T47D (cell line): ENCODE results near the gene MATN3.

ENCODE experiments used
- DNase-seq, 2 experiments: peaks; one replicate each; pipeline versions ENCODE4 v3.0.0 to v3.0.0-alpha.2; 2011 to 2012; ENCODE audit warnings: low read depth in 1 of 2, low spot score in 1 of 2
- JUND ChIP-seq: IDR thresholded peaks from 2 replicates; pipeline ENCODE4 v1.6.1; 2012; ENCODE audit warnings: low read depth
- in situ Hi-C: cut with HindIII; loops from 2 replicates; pipeline ENCODE4 v1.10.0; 2016; ENCODE audit warnings: low sequenced_read_pairs, low pct_unique_long_range_greater_than_20kb

MATN3 gene

DNA sequence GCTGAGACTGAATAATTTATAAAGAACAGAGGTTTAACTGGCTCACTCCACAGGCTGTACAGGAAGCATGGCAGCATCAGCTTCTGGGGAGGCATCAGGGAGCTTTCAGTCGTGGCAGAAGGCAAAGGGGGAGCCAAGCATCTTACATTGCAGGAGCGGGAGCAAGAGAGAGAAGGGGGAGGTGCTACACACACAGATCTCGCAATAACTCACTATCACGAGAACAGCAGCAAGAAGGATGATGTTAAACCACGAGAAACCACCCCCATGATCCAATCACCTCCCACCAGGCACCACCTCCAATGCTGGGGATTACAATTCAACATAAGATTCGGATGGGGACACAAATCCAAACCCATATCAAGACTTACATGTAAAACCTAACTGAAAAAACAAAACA, 17.8 kb upstream of the MATN3 start:
- in situ Hi-C loops = no loop called here
- no peak for TF ChIP-seq JUND
- no peak for DNase-seq

DNA sequence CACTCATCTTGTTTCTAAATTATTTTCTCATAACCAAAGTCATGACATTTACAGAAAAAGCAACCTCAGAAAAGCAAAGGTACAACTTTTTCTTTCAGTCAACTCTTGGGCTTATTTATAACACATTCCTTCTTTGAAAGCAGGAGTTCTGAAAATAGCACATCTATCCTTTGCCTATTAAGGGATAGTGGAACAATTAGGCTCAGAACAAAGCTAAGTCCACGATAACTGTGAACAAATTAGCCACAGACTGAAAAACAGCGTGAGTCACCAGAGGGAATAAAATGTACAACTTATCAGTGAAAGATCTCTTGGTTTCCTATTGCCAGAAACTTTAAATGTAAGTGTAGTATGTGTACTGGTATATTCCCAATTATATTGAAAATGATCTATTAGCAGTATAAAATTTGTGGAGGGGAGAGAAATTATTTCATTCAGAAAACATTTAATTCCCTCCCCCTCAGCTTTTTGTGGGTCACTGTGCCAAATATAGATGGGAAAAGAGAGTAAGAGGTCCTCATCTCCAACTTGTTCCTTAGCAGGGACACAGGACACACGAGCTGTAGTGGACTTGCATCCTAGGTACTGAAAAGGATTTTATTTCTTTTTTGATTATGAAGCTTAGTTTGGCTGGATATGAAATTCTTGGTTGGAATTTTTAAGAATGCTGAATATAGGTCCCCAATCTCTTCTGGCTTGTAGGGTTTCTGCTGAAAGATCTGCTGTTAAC, 15.4 kb upstream of the MATN3 start:
- in situ Hi-C loops = no loop called here
- no peak for DNase-seq
- no peak for TF ChIP-seq JUND

DNA sequence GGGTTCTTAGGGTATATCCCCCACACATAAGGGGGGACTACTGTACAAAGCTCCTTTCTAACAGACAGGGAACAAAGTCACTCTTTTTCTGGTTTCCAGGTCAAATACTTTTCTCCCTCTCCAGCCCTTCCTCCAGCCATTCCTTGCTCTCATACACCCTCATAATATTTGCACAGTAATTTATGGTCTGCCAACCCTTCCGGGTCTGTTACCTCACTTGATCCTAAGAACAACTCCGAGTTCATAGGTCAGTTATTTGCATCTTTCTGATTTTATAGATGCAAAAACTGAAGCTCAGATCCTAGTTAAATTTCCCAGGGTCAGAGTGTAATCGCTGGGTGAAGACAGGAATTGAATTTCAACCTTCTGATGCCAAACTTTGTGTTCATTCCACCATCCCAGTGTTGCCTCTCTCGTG, 14.8 kb upstream of the MATN3 start:
- TF ChIP-seq JUND = no peak
- in situ Hi-C loops = no loop called here
- no peak for DNase-seq

DNA sequence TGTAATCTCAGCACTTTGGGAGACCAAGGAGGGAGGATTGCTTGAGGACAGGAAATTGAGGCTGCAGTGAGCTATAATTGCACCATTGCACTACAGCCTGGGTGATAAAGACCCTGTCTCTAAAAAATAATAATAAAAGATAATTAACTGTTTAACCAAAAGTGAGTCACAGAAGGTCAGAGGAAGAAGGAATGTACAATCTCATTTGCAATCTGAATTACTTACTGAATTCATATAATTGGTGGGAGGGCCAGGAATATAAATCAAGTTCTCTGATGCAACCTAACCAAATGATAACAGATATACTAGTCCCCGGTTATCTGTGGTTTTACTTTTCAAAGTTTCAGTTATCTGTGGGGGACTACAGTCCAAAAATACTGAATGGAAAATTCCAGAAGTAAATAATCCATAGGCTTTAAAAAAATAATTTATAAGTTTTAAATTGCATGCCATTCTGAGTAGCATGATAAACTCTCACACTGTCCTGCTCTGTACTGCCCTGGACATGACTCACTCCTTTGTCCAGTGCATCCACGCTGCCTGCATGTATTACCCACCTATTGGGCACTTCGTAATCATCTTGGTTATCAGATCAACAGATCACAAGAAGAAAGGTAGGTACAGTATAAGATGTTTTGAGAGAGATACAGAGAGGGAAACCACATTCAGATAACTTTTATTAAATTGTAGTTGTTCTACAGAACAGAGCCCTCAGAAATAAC, 12.8 kb upstream of the MATN3 start:
- DNase-seq = no peak

DNA sequence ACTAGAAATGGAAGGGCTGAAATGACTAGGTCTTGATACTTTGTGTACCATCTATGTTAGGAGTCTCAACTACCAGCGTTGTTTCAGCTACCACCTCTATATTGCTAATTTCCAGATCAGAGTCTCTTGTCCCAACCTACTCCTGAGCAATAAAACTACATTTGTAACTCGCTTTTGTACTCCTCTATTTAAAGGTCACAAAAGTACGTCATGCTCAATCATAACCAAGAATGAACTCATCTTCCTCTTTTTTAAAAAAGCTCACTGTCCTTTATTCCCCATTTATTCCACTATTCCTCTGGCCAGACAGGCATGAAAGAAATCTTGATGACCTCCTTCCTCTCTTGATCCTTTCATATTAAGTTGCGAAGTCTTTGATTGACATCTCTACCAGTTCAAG, 11.2 kb upstream of the MATN3 start:
- in situ Hi-C loops = no loop called here
- no peak for TF ChIP-seq JUND
- no peak for DNase-seq

More for the DNA sequence above, 12.8 kb upstream of the MATN3 start:
- TF ChIP-seq JUND = no peak
- in situ Hi-C loops = no loop called here

DNA sequence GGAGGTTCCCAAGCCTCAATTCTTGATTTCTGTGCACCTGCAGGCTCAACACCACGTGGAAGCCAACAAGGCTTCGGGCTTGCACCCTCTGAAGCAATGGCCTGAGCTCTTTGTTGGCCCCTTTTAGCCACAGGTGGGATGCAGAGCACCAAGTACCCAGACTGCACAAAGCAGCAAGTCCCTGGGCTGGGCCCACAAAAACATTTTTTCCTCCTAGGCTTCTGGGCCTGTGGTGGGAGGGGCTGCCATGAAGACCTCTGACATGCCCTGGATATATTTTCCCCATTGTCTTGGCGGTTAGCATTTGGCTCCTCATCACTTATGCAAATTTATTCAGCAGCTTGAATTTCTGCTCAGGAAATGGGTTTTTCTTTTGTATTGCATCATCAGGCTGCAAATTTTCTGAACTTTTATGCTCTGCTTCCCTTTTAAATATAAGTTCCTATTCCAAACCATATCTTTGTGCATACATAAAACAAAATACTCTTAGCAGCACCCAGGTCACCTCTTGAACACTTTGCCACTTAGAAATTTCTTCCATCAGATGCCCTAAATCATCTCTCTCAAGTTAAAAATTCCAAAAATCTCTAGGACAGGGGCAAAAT, 9.0 kb upstream of the MATN3 start:
- in situ Hi-C loops = no loop called here
- TF ChIP-seq JUND = no peak
- no peak for DNase-seq

DNA sequence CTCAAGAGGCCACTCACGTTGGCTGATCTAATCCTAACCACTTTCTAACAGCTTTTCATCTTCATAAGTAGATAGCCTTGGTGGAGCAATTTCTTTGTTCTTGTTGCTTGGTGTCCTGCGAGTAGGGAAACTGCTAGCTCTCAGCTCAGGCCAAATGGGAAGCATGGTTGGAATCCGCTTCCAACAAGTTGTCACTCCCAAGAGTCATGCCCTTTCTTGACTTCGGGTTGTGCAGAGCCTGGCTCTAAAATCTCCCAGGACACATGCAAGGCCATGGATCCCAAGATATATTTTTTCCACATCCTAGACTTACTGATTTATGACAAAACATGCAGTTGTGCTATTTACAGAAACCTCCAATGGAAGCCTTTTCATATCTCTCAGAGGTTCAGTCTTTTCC, 7.3 kb upstream of the MATN3 start:
- in situ Hi-C loops = no loop called here
- no peak for TF ChIP-seq JUND
- DNase-seq = no peak

DNA sequence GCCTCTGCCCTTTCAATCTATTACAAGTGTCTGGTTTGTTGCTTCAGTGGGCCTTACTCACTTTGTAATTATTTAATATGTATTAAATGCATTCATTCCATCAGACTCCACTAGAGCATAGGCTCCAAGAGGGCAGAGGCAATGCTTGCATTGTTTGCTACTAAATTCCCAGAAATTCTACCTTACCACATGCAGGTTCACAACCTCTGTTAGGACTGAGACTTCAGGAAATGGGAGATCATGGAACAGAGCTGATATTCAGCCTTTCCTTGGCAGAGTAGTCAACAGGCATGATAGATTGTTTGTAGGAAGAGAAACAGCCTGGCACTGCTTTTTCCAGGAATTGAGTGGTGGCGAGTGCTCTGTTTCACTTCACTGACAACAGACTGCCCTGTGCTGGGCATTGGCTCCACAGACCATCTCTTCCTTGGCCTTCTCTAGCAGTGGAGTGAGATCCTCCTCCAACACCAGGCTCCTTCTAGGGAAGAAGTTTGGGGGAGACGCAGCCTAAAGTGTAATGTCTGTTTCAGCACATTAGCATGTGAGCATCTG, 6.2 kb upstream of the MATN3 start:
- TF ChIP-seq JUND = no peak
- in situ Hi-C loops = no loop called here
- no peak for DNase-seq

DNA sequence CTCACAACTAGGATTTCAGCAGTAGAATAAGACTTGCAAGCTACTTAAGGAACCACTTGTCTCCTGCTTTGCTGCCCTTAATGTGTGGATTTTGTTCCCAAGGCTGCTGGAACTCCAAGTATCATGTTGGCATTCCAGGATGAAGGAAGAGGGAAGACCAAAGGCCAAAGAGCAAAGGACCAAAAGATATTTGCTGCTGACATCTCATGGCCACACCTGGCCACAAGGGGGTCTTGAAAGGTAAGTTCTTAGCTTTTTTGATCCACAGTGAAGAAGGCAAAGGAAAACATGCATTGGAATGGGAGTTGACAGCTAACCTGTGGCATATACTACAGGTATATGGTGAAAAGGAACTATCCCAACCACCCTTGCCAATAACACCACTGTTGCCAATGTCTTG, 3.9 kb upstream of the MATN3 start:
- no peak for TF ChIP-seq JUND
- DNase-seq = no peak
- in situ Hi-C loops = no loop called here

DNA sequence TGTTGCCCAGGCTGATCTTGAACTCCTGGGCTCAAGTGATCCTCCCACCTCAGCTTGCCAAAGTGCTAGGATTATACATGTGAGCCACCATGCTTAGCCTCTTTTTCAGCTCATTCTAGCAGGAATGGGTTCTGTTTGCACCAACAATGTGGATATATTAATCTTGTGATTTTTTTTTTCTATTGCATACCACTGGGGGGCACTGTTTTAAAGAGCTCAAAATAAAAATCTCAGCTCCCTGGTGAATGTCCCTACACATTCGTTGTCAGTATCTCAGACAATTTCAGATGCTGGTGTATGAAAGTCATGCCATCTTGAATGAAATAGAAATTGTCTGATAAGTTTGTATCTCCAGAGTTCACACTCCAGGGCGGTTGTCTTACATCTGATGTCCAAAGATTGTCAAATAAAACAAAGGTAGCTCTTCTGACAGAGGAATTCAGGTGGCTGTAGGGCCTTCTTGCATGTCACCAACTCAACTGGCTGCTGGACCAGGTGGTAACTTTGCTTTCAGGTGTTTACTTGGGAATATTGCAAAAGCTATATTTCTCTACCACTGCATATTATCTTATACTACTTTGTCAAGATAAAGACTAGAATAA, 3.1 kb upstream of the MATN3 start:
- TF ChIP-seq JUND = no peak
- DNase-seq = peak; percentile 49 to 68
- in situ Hi-C loops = no loop called here

DNA sequence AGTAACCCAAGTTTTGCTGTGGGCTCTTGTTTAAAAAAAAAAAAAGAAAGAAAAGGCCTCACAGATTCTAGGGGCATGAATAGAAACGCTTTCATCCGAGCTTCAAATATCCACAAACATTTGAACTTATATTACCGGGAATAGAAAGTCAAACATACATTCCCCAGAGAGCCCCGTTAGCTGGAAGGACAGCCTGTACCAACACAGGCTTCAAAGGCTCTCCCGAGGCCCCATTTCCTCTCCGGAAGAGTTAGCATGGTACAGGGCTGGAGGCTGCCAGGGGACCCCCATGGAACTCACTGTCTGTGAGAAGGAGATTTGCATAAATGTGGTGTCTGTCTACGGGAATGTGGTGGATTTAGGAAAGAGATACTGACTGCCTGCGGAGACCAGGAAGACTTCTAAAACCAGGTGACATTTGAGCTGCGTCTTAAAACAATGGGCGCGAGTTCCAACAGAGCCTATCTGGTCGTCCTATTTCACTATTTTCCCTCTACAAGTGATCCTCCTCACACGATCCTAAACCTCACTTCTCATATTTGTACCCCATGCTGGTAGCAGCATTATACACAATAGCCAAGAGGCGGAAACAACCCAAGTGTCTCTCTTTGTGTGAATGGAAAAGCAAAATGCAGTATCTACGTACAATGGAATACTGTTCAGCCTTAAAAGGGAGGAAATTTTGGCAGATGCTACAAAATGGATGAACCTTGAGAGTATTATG, 820 bp upstream of the MATN3 start:
- in situ Hi-C loops = no loop called here
- no peak for DNase-seq
- no peak for TF ChIP-seq JUND

DNA sequence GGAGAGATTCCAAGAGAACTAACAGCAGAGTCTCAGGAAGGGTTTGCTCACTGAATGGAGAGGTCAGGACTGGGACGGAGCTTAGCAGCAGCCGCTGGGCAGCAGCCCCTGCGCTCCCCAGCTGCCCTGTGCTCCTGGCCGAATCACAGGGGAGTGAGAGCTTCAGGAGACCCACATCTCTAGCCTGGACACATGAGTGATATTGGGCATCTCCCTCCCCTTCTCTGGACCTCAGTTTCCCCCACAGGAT, 511 bp downstream of the MATN3 start:
- no peak for TF ChIP-seq JUND
- no peak for DNase-seq
- in situ Hi-C loops = no loop called here
